ENCODE results near the gene URB2.
"Not testable (repeated sequence)": the region's sequence is repeated elsewhere in the genome, so short reads cannot be mapped to it uniquely, and the experiment has no call there.

The URB2 gene

GRCh38 chr1:229594227-229595008 lies 31.6 kb upstream of the URB2 start:
- TF ChIP-seq CTCF (conservative IDR thresholded peaks at IDR 0.05; ENCODE audit: low read length) (no peak), EZH2phosphoT487 (IDR thresholded peaks at IDR 0.05; ENCODE audit: borderline replicate concordance) (no peak)
- Histone ChIP-seq H3K27me3 (ENCODE audit: insufficient read depth, low read length, poor library complexity, severe bottlenecking) (no peaks in the 10 kb centered on the region), H3K79me2 (ENCODE audit: insufficient read depth, low read length) (peaks cover 1% of the 10 kb centered on the region; the same call in 1 of the 2 replicates), H3K4me2 (ENCODE audit: low read depth, low read length, poor library complexity, severe bottlenecking) (no peak overlapping the region), H4K20me1 (ENCODE audit: insufficient read depth, low read length, poor library complexity, severe bottlenecking) (no peaks in the 10 kb centered on the region), H2AFZ (ENCODE audit: low read length) (no peak overlapping the region), H3K4me3 (ENCODE audit: low read length, poor library complexity, severe bottlenecking) (no peak overlapping the region), H3K9ac (ENCODE audit: low read depth, low read length, poor library complexity, severe bottlenecking) (no peak overlapping the region), H3K9me2 (replicated peaks; ENCODE audit: low read depth, low read length) (no peaks in the 10 kb centered on the region), H3K4me1 (ENCODE audit: insufficient read depth, low read length, poor library complexity, severe bottlenecking) (no peaks in the 10 kb centered on the region), H3F3A (ENCODE audit: low read depth) (no peaks in the 10 kb centered on the region), H3K36me3 (ENCODE audit: insufficient read depth, low read length) (peaks cover 32% of the 10 kb centered on the region; the same call in 1 of the 2 replicates), H3K9me3 (ENCODE audit: insufficient read depth, low read depth, low read length) (no peaks in the 10 kb centered on the region)

- not testable (repeated sequence) for H2AFZ ChIP-seq (ENCODE audit: low read length); H3K4me1 ChIP-seq (ENCODE audit: insufficient read depth, low read length, poor library complexity, severe bottlenecking); H3K4me3 ChIP-seq (ENCODE audit: low read length, poor library complexity, severe bottlenecking); H3F3A ChIP-seq (ENCODE audit: low read depth); H3K9me3 ChIP-seq (ENCODE audit: insufficient read depth, low read depth, low read length); H3K79me2 ChIP-seq (ENCODE audit: insufficient read depth, low read length); H3K4me2 ChIP-seq (ENCODE audit: low read depth, low read length, poor library complexity, severe bottlenecking); H4K20me1 ChIP-seq (ENCODE audit: insufficient read depth, low read length, poor library complexity, severe bottlenecking); H3K9ac ChIP-seq (ENCODE audit: low read depth, low read length, poor library complexity, severe bottlenecking); H3K27me3 ChIP-seq (ENCODE audit: insufficient read depth, low read length, poor library complexity, severe bottlenecking); H3K9me2 ChIP-seq (replicated peaks; ENCODE audit: low read depth, low read length)
- peaks cover 39% of the 10 kb centered on the region; the same call in 1 of the 2 replicates for H3K36me3 ChIP-seq (ENCODE audit: insufficient read depth, low read length)
Observed at GRCh38 chr1:229595876-229596275, 30.2 kb upstream of the URB2 start.

- Histone ChIP-seq H3K36me3 (ENCODE audit: insufficient read depth, low read length) (peaks cover 52% of the 10 kb centered on the region; the same call in 1 of the 2 replicates), H3K9me3 (ENCODE audit: insufficient read depth, low read depth, low read length) (no peaks in the 10 kb centered on the region), H3K4me1 (ENCODE audit: insufficient read depth, low read length, poor library complexity, severe bottlenecking) (no peaks in the 10 kb centered on the region), H3K27me3 (ENCODE audit: insufficient read depth, low read length, poor library complexity, severe bottlenecking) (no peaks in the 10 kb centered on the region), H3K9ac (ENCODE audit: low read depth, low read length, poor library complexity, severe bottlenecking) (no peak overlapping the region), H4K20me1 (ENCODE audit: insufficient read depth, low read length, poor library complexity, severe bottlenecking) (no peaks in the 10 kb centered on the region), H2AFZ (ENCODE audit: low read length) (no peak overlapping the region), H3K4me3 (ENCODE audit: low read length, poor library complexity, severe bottlenecking) (no peak overlapping the region), H3K9me2 (replicated peaks; ENCODE audit: low read depth, low read length) (no peaks in the 10 kb centered on the region), H3F3A (ENCODE audit: low read depth) (no peaks in the 10 kb centered on the region), H3K79me2 (ENCODE audit: insufficient read depth, low read length) (peaks cover 3% of the 10 kb centered on the region; the same call in 1 of the 2 replicates), H3K4me2 (ENCODE audit: low read depth, low read length, poor library complexity, severe bottlenecking) (no peak overlapping the region)
- TF ChIP-seq EZH2phosphoT487 (IDR thresholded peaks at IDR 0.05; ENCODE audit: borderline replicate concordance) = no peak
- no peak for TF ChIP-seq CTCF (conservative IDR thresholded peaks at IDR 0.05; ENCODE audit: low read length)
Observed at GRCh38 chr1:229596925-229597699, 28.9 kb upstream of the URB2 start.

Data from Loucy (cell line).